Fibroblast of pulmonary artery (primary cell): Measurements from ENCODE around the gene TFDP3.

ENCODE experiments used
- DNase-seq: peaks from one replicate; pipeline ENCODE4 v3.0.0-alpha.2; 2010; ENCODE audit warnings: low read depth
- H3K4me3 ChIP-seq: replicated peaks from 2 replicates; pipeline ENCODE4 v1.5.1; 2011; ENCODE audit warnings: low read depth, mild to moderate bottlenecking, control low read depth, low read length, moderate library complexity
- TF ChIP-seq, protein P1 (sequence below): IDR thresholded peaks from 2 replicates; pipeline ENCODE4 v1.5.1; 2011; ENCODE audit warnings: mild to moderate bottlenecking, control low read depth, low read length, inconsistent platforms; ENCODE audit errors: missing control alignments

Gene TFDP3

DNA sequence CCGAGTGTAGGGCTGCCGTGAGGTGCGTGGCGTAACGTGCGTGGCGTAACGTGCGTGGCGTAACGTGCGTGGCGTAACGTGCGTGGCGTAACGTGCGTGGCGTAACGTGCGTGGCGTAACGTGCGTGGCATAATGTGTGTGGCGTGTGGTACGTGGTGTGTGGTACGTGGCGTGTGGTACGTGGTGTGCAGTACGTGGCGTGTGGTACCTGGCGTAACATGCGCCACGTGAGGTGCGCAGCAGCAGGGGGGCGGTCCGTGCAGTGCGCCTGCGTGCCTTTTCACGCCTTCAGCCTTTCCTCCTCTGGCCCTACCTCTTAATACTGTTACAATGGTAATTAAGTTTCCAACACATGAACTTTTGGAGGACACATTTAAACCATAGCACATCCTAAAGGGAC is at the start of gene TFDP3:
TFDP3 (minus strand) TSS at position 26 of the 400 bp plus-strand sequence. CDS start 95 bp downstream, outside the sequence.
- no peak for DNase-seq
- TF ChIP-seq, protein P1, sequence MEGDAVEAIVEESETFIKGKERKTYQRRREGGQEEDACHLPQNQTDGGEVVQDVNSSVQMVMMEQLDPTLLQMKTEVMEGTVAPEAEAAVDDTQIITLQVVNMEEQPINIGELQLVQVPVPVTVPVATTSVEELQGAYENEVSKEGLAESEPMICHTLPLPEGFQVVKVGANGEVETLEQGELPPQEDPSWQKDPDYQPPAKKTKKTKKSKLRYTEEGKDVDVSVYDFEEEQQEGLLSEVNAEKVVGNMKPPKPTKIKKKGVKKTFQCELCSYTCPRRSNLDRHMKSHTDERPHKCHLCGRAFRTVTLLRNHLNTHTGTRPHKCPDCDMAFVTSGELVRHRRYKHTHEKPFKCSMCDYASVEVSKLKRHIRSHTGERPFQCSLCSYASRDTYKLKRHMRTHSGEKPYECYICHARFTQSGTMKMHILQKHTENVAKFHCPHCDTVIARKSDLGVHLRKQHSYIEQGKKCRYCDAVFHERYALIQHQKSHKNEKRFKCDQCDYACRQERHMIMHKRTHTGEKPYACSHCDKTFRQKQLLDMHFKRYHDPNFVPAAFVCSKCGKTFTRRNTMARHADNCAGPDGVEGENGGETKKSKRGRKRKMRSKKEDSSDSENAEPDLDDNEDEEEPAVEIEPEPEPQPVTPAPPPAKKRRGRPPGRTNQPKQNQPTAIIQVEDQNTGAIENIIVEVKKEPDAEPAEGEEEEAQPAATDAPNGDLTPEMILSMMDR, result no peak

DNA sequence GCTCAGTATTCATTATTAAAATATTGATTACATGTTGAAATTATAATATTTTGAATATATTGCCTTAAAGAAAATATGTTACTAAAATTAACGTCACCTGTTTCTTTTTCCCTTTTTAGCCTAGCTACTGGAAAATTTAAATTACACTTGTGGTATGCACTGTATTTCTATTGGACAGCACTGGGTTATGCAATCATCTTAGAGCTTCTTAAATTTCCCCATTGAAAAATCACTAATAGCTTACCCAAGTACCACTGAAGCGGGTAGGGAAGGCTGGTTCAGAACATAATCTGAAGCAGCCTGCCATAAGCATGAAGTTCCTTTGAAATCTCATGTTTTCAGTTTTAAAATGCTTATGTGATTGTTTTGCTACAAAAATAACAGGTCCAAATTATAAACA is 49.5 kb upstream of the TFDP3 start:
- no peak overlapping the region for H3K4me3 ChIP-seq
- no peak for DNase-seq
- TF ChIP-seq, protein P1, result no peak

More for the DNA sequence above, at the start of gene TFDP3:
- no peak within 1 kb of the TSS for H3K4me3 ChIP-seq

DNA sequence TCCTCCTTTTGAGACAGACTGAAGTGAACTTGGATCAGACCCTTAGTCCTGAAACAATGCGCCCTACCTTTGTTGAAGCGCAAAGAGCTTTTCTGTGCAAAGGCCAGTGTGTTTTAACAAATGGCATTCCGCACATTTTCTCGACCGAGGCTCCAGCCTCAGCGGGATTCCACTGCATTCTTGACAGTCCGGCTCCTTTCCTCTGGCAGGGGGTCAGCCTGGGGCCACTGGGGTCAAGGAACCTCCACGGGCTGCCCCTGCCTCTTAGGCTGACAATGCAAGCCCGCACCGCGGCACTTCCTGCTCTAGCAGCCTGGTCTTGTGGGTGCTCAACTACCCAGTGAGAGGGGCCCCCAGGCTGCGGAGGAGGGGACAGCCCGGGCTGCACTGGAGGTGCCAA is 47.2 kb upstream of the TFDP3 start:
- TF ChIP-seq, protein P1, result no peak
- no peak overlapping the region for H3K4me3 ChIP-seq
- no peak for DNase-seq

DNA sequence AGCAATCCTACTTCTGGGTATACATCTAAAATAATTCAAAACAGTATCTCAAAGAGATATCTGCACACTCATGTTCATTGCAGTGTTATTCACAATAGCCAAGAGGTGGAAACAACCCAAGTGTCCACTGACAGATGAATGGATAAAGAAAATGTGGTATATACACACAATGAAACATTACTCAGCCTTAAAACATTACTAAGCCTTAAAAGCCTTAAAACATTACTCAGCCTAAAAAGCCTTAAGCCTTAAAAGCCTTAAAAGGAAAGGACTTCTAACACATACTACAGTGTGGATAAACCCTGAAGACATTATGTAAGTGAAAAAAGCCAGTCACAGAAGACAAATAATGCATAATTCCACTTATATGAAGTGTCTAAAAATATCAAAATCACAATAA is 40.3 kb upstream of the TFDP3 start:
- no peak for DNase-seq
- no peak overlapping the region for H3K4me3 ChIP-seq
- TF ChIP-seq, protein P1, result no peak

DNA sequence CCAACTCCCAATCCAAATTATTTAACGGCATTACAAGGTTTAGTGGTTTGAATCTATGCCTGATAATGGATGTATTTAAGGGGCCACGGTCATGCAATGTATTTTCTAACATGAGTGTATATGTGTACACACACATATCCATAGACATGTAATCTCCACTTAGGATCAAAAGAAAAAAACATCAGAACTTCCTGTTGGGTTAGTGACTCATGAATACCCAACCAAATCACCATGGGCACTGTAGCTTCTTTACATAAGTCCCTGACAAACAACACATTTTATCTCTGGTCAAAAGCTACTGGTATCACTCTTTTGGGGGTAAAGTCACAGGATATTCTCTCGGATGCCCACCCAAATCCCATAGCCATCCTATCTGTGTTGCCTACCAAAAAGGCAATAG is 36.5 kb upstream of the TFDP3 start:
- no peak overlapping the region for H3K4me3 ChIP-seq
- TF ChIP-seq, protein P1, result no peak
- no peak for DNase-seq

- TF ChIP-seq, protein P1, result no peak
These were observed 33.0 kb upstream of the TFDP3 start for GRCh38 chrX:133251204-133251603.

More at GRCh38 chrX:133251204-133251603, 33.0 kb upstream of the TFDP3 start:
- no peak for DNase-seq
- H3K4me3 ChIP-seq, result no peak overlapping the region
